Muscle layer of duodenum (tissue), 2 donors: ENCODE results near the gene KAT6B.
"Not testable (repeated sequence)": the region's sequence is repeated elsewhere in the genome, so short reads cannot be mapped to it uniquely, and the experiment has no call there.

Source experiments
- H3K27ac ChIP-seq: one replicate; pipeline ENCODE4 v1.7.0; 2013; ENCODE audit warnings: mild to moderate bottlenecking, low read length
- H3K27me3 ChIP-seq: one replicate; pipeline ENCODE4 v1.7.0; 2013; ENCODE audit warnings: low read depth, mild to moderate bottlenecking, control low read depth, low read length
- H3K36me3 ChIP-seq, 2 donors: one replicate each; pipeline ENCODE4 v1.7.0; 2013; ENCODE audit warnings: low read length in 2 of 2, control low read depth in 1 of 2, mild to moderate bottlenecking in 1 of 2; ENCODE audit not compliant: insufficient read depth in 2 of 2, control insufficient read depth in 1 of 2
- H3K4me1 ChIP-seq, 2 donors: one replicate each; pipeline ENCODE4 v1.7.0; 2013; ENCODE audit warnings: low read length in 2 of 2, mild to moderate bottlenecking in 2 of 2, control low read depth in 1 of 2, moderate library complexity in 1 of 2; ENCODE audit not compliant: insufficient read depth in 2 of 2, control insufficient read depth in 1 of 2
- H3K4me3 ChIP-seq, 2 donors: one replicate each; pipeline ENCODE4 v1.7.0; 2013; ENCODE audit warnings: low read length in 2 of 2, low read depth in 1 of 2, mild to moderate bottlenecking in 1 of 2
- H3K9me3 ChIP-seq, 2 donors: one replicate each; pipeline ENCODE4 v1.7.0; 2013; ENCODE audit warnings: low read length in 2 of 2, control low read depth in 1 of 2, mild to moderate bottlenecking in 1 of 2; ENCODE audit not compliant: control insufficient read depth in 1 of 2
- donor health status: healthy.

The KAT6B gene

DNA sequence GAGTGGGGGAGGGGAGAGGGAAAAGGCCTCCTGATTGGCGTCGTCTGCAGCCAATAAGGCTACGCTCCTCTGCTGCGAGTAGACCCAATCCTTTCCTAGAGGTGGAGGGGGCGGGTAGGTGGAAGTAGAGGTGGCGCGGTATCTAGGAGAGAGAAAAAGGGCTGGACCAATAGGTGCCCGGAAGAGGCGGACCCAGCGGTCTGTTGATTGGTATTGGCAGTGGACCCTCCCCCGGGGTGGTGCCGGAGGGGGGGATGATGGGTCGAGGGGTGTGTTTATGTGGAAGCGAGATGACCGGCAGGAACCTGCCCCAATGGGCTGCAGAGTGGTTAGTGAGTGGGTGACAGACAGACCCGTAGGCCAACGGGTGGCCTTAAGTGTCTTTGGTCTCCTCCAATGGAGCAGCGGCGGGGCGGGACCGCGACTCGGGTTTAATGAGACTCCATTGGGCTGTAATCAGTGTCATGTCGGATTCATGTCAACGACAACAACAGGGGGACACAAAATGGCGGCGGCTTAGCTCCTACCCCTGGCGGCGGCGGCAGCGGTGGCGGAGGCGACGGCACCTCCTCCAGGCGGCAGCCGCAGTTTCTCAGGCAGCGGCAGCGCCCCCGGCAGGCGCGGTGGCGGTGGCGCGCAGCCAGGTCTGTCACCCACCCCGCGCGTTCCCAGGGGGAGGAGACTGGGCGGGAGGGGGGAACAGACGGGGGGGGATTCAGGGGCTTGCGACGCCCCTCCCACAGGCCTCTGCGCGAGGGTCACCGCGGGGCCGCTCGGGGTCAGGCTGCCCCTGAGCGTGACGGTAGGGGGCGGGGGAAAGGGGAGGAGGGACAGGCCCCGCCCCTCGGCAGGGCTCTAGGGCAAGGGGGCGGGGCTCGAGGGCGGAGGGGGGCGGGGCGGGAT is at the start of gene KAT6B:
Gene KAT6B, plus strand, starts transcription at position 459 of the 903 bp plus-strand sequence. CDS start 16,258 bp downstream, outside the sequence.
- Histone ChIP-seq H3K4me1 (peaks cover 0 to 18% of the 10 kb centered on the region in 2 donors), H3K36me3 (peaks cover 3 to 4% of the 10 kb centered on the region in 2 donors), H3K9me3 (no peaks in the 10 kb centered on the region), H3K27ac (peak within 1 kb of the TSS; percentile 63), H3K4me3 (peak within 1 kb of the TSS; percentile 78 to 99), H3K27me3 (no peaks in the 10 kb centered on the region)

GRCh38 chr10:74778436-74779094 is 47.8 kb upstream of the KAT6B start:
- H3K4me3 ChIP-seq = no peak overlapping the region
- no peak overlapping the region for H3K27ac ChIP-seq
- H3K4me1 ChIP-seq = no peaks in the 10 kb centered on the region
- H3K27me3 ChIP-seq = no peaks in the 10 kb centered on the region
- no peaks in the 10 kb centered on the region for H3K9me3 ChIP-seq
- no peaks in the 10 kb centered on the region for H3K36me3 ChIP-seq

GRCh38 chr10:74781870-74782269 is 44.5 kb upstream of the KAT6B start:
- H3K27ac ChIP-seq, H3K27me3 ChIP-seq, H3K9me3 ChIP-seq, H3K4me1 ChIP-seq, H3K36me3 ChIP-seq, H3K4me3 ChIP-seq: not testable (repeated sequence)

- H3K4me1 ChIP-seq = no peaks in the 10 kb centered on the region
- H3K4me3 ChIP-seq = no peak overlapping the region
- H3K27ac ChIP-seq = no peak overlapping the region
- no peaks in the 10 kb centered on the region for H3K36me3 ChIP-seq
- H3K27me3 ChIP-seq = no peaks in the 10 kb centered on the region
- no peaks in the 10 kb centered on the region for H3K9me3 ChIP-seq
These were observed 41.9 kb upstream of the KAT6B start for GRCh38 chr10:74784462-74784861.

- Histone ChIP-seq H3K36me3 (no peaks in the 10 kb centered on the region), H3K4me1 (no peaks in the 10 kb centered on the region), H3K27me3 (no peaks in the 10 kb centered on the region), H3K27ac (no peak overlapping the region), H3K4me3 (no peak overlapping the region), H3K9me3 (no peaks in the 10 kb centered on the region)
These were observed 40.3 kb upstream of the KAT6B start for GRCh38 chr10:74786126-74786525.

DNA sequence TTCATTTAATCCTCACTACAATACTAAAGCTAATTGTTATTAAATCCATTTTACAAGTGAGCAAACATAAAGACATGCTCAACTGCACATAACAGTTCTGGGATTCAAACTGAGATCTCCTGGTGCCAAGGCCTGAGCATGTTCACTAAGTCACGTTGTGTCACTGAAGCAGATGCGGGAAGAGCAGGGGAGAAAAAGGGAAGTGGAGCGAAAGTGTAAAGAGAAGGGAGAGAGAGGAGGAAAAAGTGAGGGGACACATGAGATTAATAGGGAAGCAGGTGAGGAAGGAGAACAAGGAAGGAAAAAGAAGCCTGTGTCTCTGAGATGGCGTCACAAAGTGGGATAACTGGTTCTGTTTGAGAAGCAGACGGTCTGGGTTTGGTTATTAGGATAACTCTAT is 38.9 kb upstream of the KAT6B start:
- Histone ChIP-seq H3K27ac (no peak overlapping the region), H3K36me3 (no peaks in the 10 kb centered on the region), H3K27me3 (no peaks in the 10 kb centered on the region), H3K4me3 (no peak overlapping the region), H3K4me1 (no peaks in the 10 kb centered on the region), H3K9me3 (no peaks in the 10 kb centered on the region)

GRCh38 chr10:74791979-74792378 is 34.4 kb upstream of the KAT6B start:
- not testable (repeated sequence) for H3K36me3 ChIP-seq, H3K27me3 ChIP-seq, H3K4me3 ChIP-seq, H3K4me1 ChIP-seq, H3K27ac ChIP-seq, H3K9me3 ChIP-seq

DNA sequence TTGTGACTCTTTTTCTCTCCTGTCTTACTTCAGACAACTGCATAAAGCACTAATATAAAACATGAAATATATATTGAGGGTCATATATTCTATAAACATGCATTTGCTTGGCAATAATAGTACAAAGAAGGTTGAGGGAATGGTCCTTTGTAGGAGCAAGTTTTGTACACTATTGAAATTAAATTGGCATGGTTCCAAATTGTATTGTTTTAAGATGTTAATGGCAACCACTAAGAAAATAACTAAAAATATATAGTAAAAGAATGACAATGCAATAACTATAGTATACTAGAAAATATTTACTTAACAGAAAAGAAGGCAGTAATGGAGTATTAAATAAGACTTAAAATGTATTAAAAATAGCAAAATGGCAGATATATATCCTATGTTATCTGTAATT is 33.7 kb upstream of the KAT6B start:
- Histone ChIP-seq H3K27ac (no peak overlapping the region), H3K4me3 (no peak overlapping the region), H3K9me3 (no peaks in the 10 kb centered on the region), H3K36me3 (no peaks in the 10 kb centered on the region), H3K27me3 (no peaks in the 10 kb centered on the region), H3K4me1 (no peaks in the 10 kb centered on the region)

DNA sequence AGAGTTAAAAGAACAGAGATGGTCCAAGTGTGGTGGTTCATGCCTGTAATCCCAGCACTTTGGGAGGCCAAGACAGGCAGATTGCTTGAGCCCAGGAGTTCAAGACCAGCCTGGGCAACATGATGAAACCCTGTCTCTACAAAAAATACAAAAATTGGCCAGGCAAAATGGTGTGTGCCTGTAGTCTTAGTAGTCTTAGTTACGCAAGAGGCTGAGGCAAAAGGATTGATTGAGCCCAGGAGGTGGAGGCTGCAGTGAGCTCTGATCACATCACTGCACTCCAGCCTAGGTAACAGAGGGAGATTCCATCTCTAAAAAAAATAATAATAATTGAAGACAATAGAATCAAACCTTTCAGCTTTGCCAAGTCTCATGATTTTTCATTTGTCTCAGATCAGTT is 33.2 kb upstream of the KAT6B start:
- H3K9me3 ChIP-seq, H3K36me3 ChIP-seq, H3K27ac ChIP-seq, H3K4me3 ChIP-seq, H3K27me3 ChIP-seq, H3K4me1 ChIP-seq: not testable (repeated sequence)

DNA sequence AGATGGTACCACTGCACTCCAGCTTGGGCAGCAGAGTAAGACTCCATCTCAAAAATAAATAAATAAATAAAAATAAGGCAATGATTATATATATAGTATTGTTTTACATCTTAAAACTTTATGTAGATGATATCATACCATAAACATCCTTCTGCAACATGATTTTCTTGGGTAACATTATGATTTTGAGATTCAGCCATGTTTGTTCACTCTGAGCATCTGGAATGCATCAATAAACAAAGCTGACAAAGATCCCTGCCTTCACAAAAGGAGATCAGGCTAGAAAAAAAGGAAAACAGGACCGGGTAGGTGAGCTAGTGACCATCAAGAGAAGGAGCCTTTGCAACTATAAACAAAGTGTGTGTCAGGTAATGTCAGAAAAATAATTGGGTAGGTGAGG is 31.9 kb upstream of the KAT6B start:
- Histone ChIP-seq H3K27ac (no peak overlapping the region), H3K27me3 (no peaks in the 10 kb centered on the region), H3K4me3 (no peak overlapping the region), H3K4me1 (peaks cover 0 to under 1% of the 10 kb centered on the region in 2 donors), H3K36me3 (no peaks in the 10 kb centered on the region), H3K9me3 (no peaks in the 10 kb centered on the region)

DNA sequence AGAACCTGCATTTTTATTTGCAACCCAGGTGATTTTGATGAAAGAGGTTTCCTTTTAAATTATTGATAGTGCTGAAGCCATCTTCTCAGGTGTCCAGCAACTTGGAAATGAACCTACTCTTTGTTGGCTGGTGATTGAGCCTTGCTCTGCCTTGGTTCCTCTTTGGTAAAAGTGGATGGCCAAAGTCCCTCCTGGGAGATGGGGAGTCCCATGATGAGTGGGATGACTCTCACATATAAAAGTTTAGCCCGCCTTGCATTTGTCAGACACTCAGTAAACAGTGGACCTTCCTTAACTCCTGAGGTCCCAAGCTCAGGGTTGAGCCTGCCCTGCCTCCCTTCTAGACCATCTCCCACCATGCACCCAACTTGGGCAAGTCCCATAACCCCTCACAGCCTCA is 28.9 kb upstream of the KAT6B start:
- Histone ChIP-seq H3K27me3 (no peaks in the 10 kb centered on the region), H3K4me3 (no peak overlapping the region), H3K9me3 (no peaks in the 10 kb centered on the region), H3K4me1 (peaks cover 0 to 6% of the 10 kb centered on the region in 2 donors), H3K27ac (no peak overlapping the region), H3K36me3 (no peaks in the 10 kb centered on the region)
